ENCODE data around the gene ERG.

The ERG gene

GRCh38 chr21:38396325-38396724 is 102.0 kb downstream of the ERG start:
- no peak for FAIRE-seq
- no peak for TF ChIP-seq POLR2A (IDR thresholded peaks at IDR 0.05; ENCODE audit: low read depth, low read length)
- no peak for TF ChIP-seq SPI1 (IDR thresholded peaks at IDR 0.05; ENCODE audit: low read depth, low read length)
- TF ChIP-seq PAX5 (IDR thresholded peaks at IDR 0.05; ENCODE audit: insufficient read depth, low read length, severe bottlenecking): no peak
- DNase-seq (ENCODE audit: insufficient read length, low spot score): no peak

- no peak for TF ChIP-seq SPI1 (IDR thresholded peaks at IDR 0.05; ENCODE audit: low read depth, low read length)
- TF ChIP-seq POLR2A (IDR thresholded peaks at IDR 0.05; ENCODE audit: low read depth, low read length): no peak
- no peak for TF ChIP-seq POU2F2 (IDR thresholded peaks at IDR 0.05; ENCODE audit: low read depth, low read length)
- TF ChIP-seq POLR2AphosphoS5 (IDR thresholded peaks at IDR 0.05; ENCODE audit: low read depth, low read length): no peak
- TF ChIP-seq TAF1 (IDR thresholded peaks at IDR 0.05; ENCODE audit: low read depth, low read length): no peak
- TF ChIP-seq PAX5 (IDR thresholded peaks at IDR 0.05; ENCODE audit: insufficient read depth, low read length, severe bottlenecking): no peak
- DNase-seq (ENCODE audit: insufficient read length, low spot score) (no peak), FAIRE-seq (no peak)
Measured at GRCh38 chr21:38395581-38395980, 102.7 kb downstream of the ERG start.

GRCh38 chr21:38392661-38393060 is 105.6 kb downstream of the ERG start:
- DNase-seq (ENCODE audit: insufficient read length, low spot score): no peak
- FAIRE-seq: no peak
- no peak for TF ChIP-seq POLR2AphosphoS5 (IDR thresholded peaks at IDR 0.05; ENCODE audit: low read depth, low read length)
- TF ChIP-seq PAX5 (IDR thresholded peaks at IDR 0.05; ENCODE audit: insufficient read depth, low read length, severe bottlenecking): no peak
- no peak for TF ChIP-seq TAF1 (IDR thresholded peaks at IDR 0.05; ENCODE audit: low read depth, low read length)
- no peak for TF ChIP-seq POLR2A (IDR thresholded peaks at IDR 0.05; ENCODE audit: low read depth, low read length)
- TF ChIP-seq SPI1 (IDR thresholded peaks at IDR 0.05; ENCODE audit: low read depth, low read length): no peak
- TF ChIP-seq POU2F2 (IDR thresholded peaks at IDR 0.05; ENCODE audit: low read depth, low read length): no peak

- DNase-seq (ENCODE audit: insufficient read length, low spot score): no peak
- FAIRE-seq: no peak
Measured at GRCh38 chr21:38389896-38390295, 108.4 kb downstream of the ERG start.

DNA sequence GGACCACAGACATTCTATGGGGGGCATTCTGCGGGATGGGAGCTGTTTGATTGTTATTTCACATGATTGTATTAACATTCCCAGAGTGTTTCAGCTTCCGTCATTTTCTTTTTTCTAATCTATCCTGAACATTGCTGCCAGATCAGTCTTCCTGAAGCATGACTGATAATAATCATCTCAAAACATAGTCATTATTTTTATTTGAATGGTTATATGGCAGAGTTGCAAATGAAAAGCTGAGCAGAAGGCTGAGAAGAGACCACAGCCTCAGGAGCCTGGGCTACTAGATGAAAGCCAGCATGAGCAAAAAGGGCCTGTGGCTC is 109.0 kb downstream of the ERG start:
- TF ChIP-seq TAF1 (IDR thresholded peaks at IDR 0.05; ENCODE audit: low read depth, low read length): no peak
- no peak for TF ChIP-seq PAX5 (IDR thresholded peaks at IDR 0.05; ENCODE audit: insufficient read depth, low read length, severe bottlenecking)
- no peak for TF ChIP-seq POLR2A (IDR thresholded peaks at IDR 0.05; ENCODE audit: low read depth, low read length)
- no peak for TF ChIP-seq POLR2AphosphoS5 (IDR thresholded peaks at IDR 0.05; ENCODE audit: low read depth, low read length)
- TF ChIP-seq POU2F2 (IDR thresholded peaks at IDR 0.05; ENCODE audit: low read depth, low read length): no peak
- no peak for FAIRE-seq
- DNase-seq (ENCODE audit: insufficient read length, low spot score): no peak

More at GRCh38 chr21:38389896-38390295, 108.4 kb downstream of the ERG start:
- no peak for TF ChIP-seq POLR2AphosphoS5 (IDR thresholded peaks at IDR 0.05; ENCODE audit: low read depth, low read length)
- TF ChIP-seq TAF1 (IDR thresholded peaks at IDR 0.05; ENCODE audit: low read depth, low read length): no peak

- FAIRE-seq (no peak), DNase-seq (ENCODE audit: insufficient read length, low spot score) (no peak)
- TF ChIP-seq POLR2A (IDR thresholded peaks at IDR 0.05; ENCODE audit: low read depth, low read length) (no peak), SPI1 (IDR thresholded peaks at IDR 0.05; ENCODE audit: low read depth, low read length) (no peak), POLR2AphosphoS5 (IDR thresholded peaks at IDR 0.05; ENCODE audit: low read depth, low read length) (no peak), POU2F2 (IDR thresholded peaks at IDR 0.05; ENCODE audit: low read depth, low read length) (no peak), PAX5 (IDR thresholded peaks at IDR 0.05; ENCODE audit: insufficient read depth, low read length, severe bottlenecking) (no peak), TAF1 (IDR thresholded peaks at IDR 0.05; ENCODE audit: low read depth, low read length) (no peak)
Measured at GRCh38 chr21:38388647-38389353, 109.5 kb downstream of the ERG start.

GRCh38 chr21:38388203-38388602 is 110.1 kb downstream of the ERG start:
- TF ChIP-seq SPI1 (IDR thresholded peaks at IDR 0.05; ENCODE audit: low read depth, low read length) (no peak), TAF1 (IDR thresholded peaks at IDR 0.05; ENCODE audit: low read depth, low read length) (no peak), POLR2AphosphoS5 (IDR thresholded peaks at IDR 0.05; ENCODE audit: low read depth, low read length) (no peak)
- DNase-seq (ENCODE audit: insufficient read length, low spot score) (no peak), FAIRE-seq (no peak)

- TF ChIP-seq POU2F2 (IDR thresholded peaks at IDR 0.05; ENCODE audit: low read depth, low read length) (no peak), TAF1 (IDR thresholded peaks at IDR 0.05; ENCODE audit: low read depth, low read length) (no peak), POLR2A (IDR thresholded peaks at IDR 0.05; ENCODE audit: low read depth, low read length) (no peak), POLR2AphosphoS5 (IDR thresholded peaks at IDR 0.05; ENCODE audit: low read depth, low read length) (no peak), PAX5 (IDR thresholded peaks at IDR 0.05; ENCODE audit: insufficient read depth, low read length, severe bottlenecking) (no peak), SPI1 (IDR thresholded peaks at IDR 0.05; ENCODE audit: low read depth, low read length) (no peak)
- FAIRE-seq (no peak), DNase-seq (ENCODE audit: insufficient read length, low spot score) (no peak)
Measured at GRCh38 chr21:38386967-38387366, 111.3 kb downstream of the ERG start.

GRCh38 chr21:38385427-38386175 is 112.7 kb downstream of the ERG start:
- FAIRE-seq: no peak
- TF ChIP-seq POU2F2 (IDR thresholded peaks at IDR 0.05; ENCODE audit: low read depth, low read length) (no peak), POLR2A (IDR thresholded peaks at IDR 0.05; ENCODE audit: low read depth, low read length) (no peak), PAX5 (IDR thresholded peaks at IDR 0.05; ENCODE audit: insufficient read depth, low read length, severe bottlenecking) (no peak), TAF1 (IDR thresholded peaks at IDR 0.05; ENCODE audit: low read depth, low read length) (no peak), POLR2AphosphoS5 (IDR thresholded peaks at IDR 0.05; ENCODE audit: low read depth, low read length) (no peak), SPI1 (IDR thresholded peaks at IDR 0.05; ENCODE audit: low read depth, low read length) (no peak)
- DNase-seq (ENCODE audit: insufficient read length, low spot score): no peak
